Tibial nerve (tissue), 4 donors: Measurements from ENCODE around the gene GRID1. TPM values are rescaled to one million over a fixed set of nuclear protein-coding genes. Genes with fewer than 3 reads are reported as not detected.

Source experiments
- DNase-seq, 2 donors: peaks; one replicate each; pipeline ENCODE4 v3.0.0-alpha.2; 2019; ENCODE audit warnings: low spot score in 2 of 2
- H3K27ac ChIP-seq, 4 donors: fragments of 200-600 bp; sonication (generic) in 3 of 4; one replicate each; pipeline ENCODE4 v1.5.1; 2017 to 2019; ENCODE audit warnings: mild to moderate bottlenecking in 1 of 4
- H3K27me3 ChIP-seq, 2 donors: fragments of 200-600 bp; sonication (generic) in 1 of 2; one replicate each; pipeline versions ENCODE4 v1.5.1 to v1.6.0; 2017 to 2019
- H3K36me3 ChIP-seq, 3 donors: fragments of 200-600 bp; sonication (generic); one replicate each; pipeline ENCODE4 v1.5.1; 2018 to 2019
- H3K4me1 ChIP-seq, 4 donors: fragments of 200-600 bp; sonication (generic) in 3 of 4; one replicate each; pipeline ENCODE4 v1.5.1; 2017 to 2019
- H3K4me3 ChIP-seq, 4 donors: fragments of 200-600 bp; sonication (generic) in 3 of 4; one replicate each; pipeline ENCODE4 v1.5.1; 2017 to 2019; ENCODE audit warnings: mild to moderate bottlenecking in 1 of 4, moderate library complexity in 1 of 4
- H3K9me3 ChIP-seq, 4 donors: fragments of 200-600 bp; sonication (generic) in 3 of 4; one replicate each; pipeline ENCODE4 v1.5.1; 2017 to 2019
- CTCF ChIP-seq, 5 experiments: fragments of 200-600 bp in 3 of 5; fragments of 450-650 bp in 2 of 5; sonication (generic) in 3 of 5; IDR thresholded peaks; one replicate each; pipeline ENCODE4 v1.5.1; 2016 to 2019; ENCODE audit warnings: antibody characterized with exemption in 5 of 5, mild to moderate bottlenecking in 3 of 5, moderate library complexity in 2 of 5
- EP300 ChIP-seq, 2 donors: sonication (generic); formaldehyde crosslinking; IDR thresholded peaks; one replicate each; pipeline ENCODE4 v1.6.1; 2017; ENCODE audit warnings: antibody characterized with exemption in 2 of 2, mild to moderate bottlenecking in 1 of 2
- POLR2A ChIP-seq, 2 donors: fragments of 450-650 bp; IDR thresholded peaks; one replicate each; pipeline ENCODE4 v1.6.1; 2017; ENCODE audit warnings: antibody characterized with exemption in 2 of 2, mild to moderate bottlenecking in 2 of 2, moderate library complexity in 2 of 2
- WGBS, 2 donors: methylation state at CpG; one replicate each; pipeline ENCODE4 v1.1.5; 2018; 5-methylcytosine and 5-hydroxymethylcytosine counted together
- total RNA-seq, 4 donors: library from RNA; depleted of rRNA; stranded (reverse); fragments of >200 nt; gene quantifications; one replicate each; pipeline ENCODE4 v1.1.0, GENCODE V29; 2016

The GRID1 gene
- total RNA-seq, 4 donors from 2014 or later, result 7.7 to 16.3 (median 10.5) TPM

GRCh38 chr10:86233131-86233530 is 133.5 kb downstream of the GRID1 start:
- Histone ChIP-seq H3K9me3 (peaks cover 0 to 6% (median 0%) of the 10 kb centered on the region in 4 donors), H3K4me1 (peaks cover 0 to 10% (median 0%) of the 10 kb centered on the region in 4 donors), H3K27me3 (no peaks in the 10 kb centered on the region), H3K36me3 (no peaks in the 10 kb centered on the region), H3K27ac (no peak overlapping the region), H3K4me3 (no peak overlapping the region)
- no peak for DNase-seq
- WGBS, 2 donors, result 67 to 80% methylated on average over 7 of the region's 7 CpGs
- TF ChIP-seq EP300 (IDR thresholded peaks at IDR 0.05) (no peak), POLR2A (IDR thresholded peaks at IDR 0.05) (no peak), CTCF (IDR thresholded peaks at IDR 0.05) (no peak)

- no peak overlapping the region for H3K27ac ChIP-seq
- no peak overlapping the region for H3K4me3 ChIP-seq
- H3K9me3 ChIP-seq, result peaks cover 0 to under 1% (median 0%) of the 10 kb centered on the region in 4 donors
- no peaks in the 10 kb centered on the region for H3K27me3 ChIP-seq
- peaks cover 0 to 10% (median 0%) of the 10 kb centered on the region in 4 donors for H3K4me1 ChIP-seq
- TF ChIP-seq POLR2A (IDR thresholded peaks at IDR 0.05) (no peak), EP300 (IDR thresholded peaks at IDR 0.05) (no peak), CTCF (IDR thresholded peaks at IDR 0.05) (no peak)
- H3K36me3 ChIP-seq, result no peaks in the 10 kb centered on the region
- WGBS, 2 donors, result 11 to 21% methylated on average over 1 of the region's 1 CpG
- DNase-seq, result no peak
Measured at GRCh38 chr10:86232644-86233043, 134.0 kb downstream of the GRID1 start.

- WGBS, 2 donors, result 66 to 71% methylated on average over 11 of the region's 11 CpGs
- DNase-seq, result no peak
- TF ChIP-seq EP300 (IDR thresholded peaks at IDR 0.05) (no peak), CTCF (IDR thresholded peaks at IDR 0.05) (no peak), POLR2A (IDR thresholded peaks at IDR 0.05) (no peak)
Measured at GRCh38 chr10:86231796-86232560, 134.6 kb downstream of the GRID1 start.

GRCh38 chr10:86230557-86231180 is 135.9 kb downstream of the GRID1 start:
- H3K4me1 ChIP-seq, result peaks cover 0 to 10% (median 0%) of the 10 kb centered on the region in 4 donors
- H3K9me3 ChIP-seq, result no peaks in the 10 kb centered on the region
- H3K36me3 ChIP-seq, result no peaks in the 10 kb centered on the region
- no peaks in the 10 kb centered on the region for H3K27me3 ChIP-seq
- no peak overlapping the region for H3K4me3 ChIP-seq
- H3K27ac ChIP-seq, result no peak overlapping the region
- TF ChIP-seq CTCF (IDR thresholded peaks at IDR 0.05) (no peak), POLR2A (IDR thresholded peaks at IDR 0.05) (no peak), EP300 (IDR thresholded peaks at IDR 0.05) (no peak)
- WGBS, 2 donors, result 90 to 94% methylated on average over 4 to 6 of the region's 7 CpGs
- no peak for DNase-seq

More at GRCh38 chr10:86231796-86232560, 134.6 kb downstream of the GRID1 start:
- Histone ChIP-seq H3K27me3 (no peaks in the 10 kb centered on the region), H3K4me1 (peaks cover 0 to 10% (median 0%) of the 10 kb centered on the region in 4 donors), H3K36me3 (no peaks in the 10 kb centered on the region), H3K4me3 (no peak overlapping the region), H3K27ac (no peak overlapping the region), H3K9me3 (no peaks in the 10 kb centered on the region)
